NCI-H1417 (cell line): ENCODE results near the gene UVSSA.

ENCODE experiments used
- DNase-seq, 3 experiments: peaks; one replicate each; lab custom pipeline; 2025; lab: John Stamatoyannopoulos, UW

Gene UVSSA

GRCh38 chr4:1346781-1347409 is at the start of gene UVSSA:
UVSSA (plus strand) TSS chr4:1347208; CDS start chr4:1348092, 884 bp downstream.
- peak; percentile 99 to 100 (median 99) for DNase-seq

- no peak for DNase-seq
Observed at GRCh38 chr4:1297456-1298325, 49.3 kb upstream of the UVSSA start.

GRCh38 chr4:1298461-1298860 is 48.5 kb upstream of the UVSSA start:
- DNase-seq, result no peak

GRCh38 chr4:1299301-1299860 is 47.6 kb upstream of the UVSSA start:
- no peak for DNase-seq

GRCh38 chr4:1300466-1301455 is 46.2 kb upstream of the UVSSA start:
- DNase-seq, result no peak

- no peak for DNase-seq
Observed at GRCh38 chr4:1302159-1302558, 44.8 kb upstream of the UVSSA start.

GRCh38 chr4:1305261-1305711 is 41.7 kb upstream of the UVSSA start:
- no peak for DNase-seq

- DNase-seq, result no peak
Observed at GRCh38 chr4:1305781-1306455, 41.1 kb upstream of the UVSSA start.

GRCh38 chr4:1307951-1308735 is 38.9 kb upstream of the UVSSA start:
- DNase-seq, result no peak

- DNase-seq, result no peak
Observed at GRCh38 chr4:1309261-1310010, 37.6 kb upstream of the UVSSA start.

GRCh38 chr4:1310031-1310795 is 36.8 kb upstream of the UVSSA start:
- DNase-seq, result no peak

GRCh38 chr4:1310796-1311631 is 36.0 kb upstream of the UVSSA start:
- no peak for DNase-seq

- DNase-seq, result no peak
Observed at GRCh38 chr4:1312821-1313640, 34.0 kb upstream of the UVSSA start.

- DNase-seq, result no peak
Observed at GRCh38 chr4:1315306-1315705, 31.7 kb upstream of the UVSSA start.

GRCh38 chr4:1315836-1316536 is 31.0 kb upstream of the UVSSA start:
- DNase-seq, result no peak

GRCh38 chr4:1316537-1317168 is 30.4 kb upstream of the UVSSA start:
- DNase-seq, result no peak
